Head of caudate nucleus (tissue), 42 donors: Measurements from ENCODE around the gene LDLRAD3.

Source experiments
- DNase-seq, 42 donors: peaks; one replicate each; pipeline versions ENCODE4 v3.0.0 to v3.0.0-alpha.2; 2020 to 2021; ENCODE audit warnings: mixed read lengths in 7 of 42
- intact Hi-C: fragments of 100-400 bp; cut with DNase I; formaldehyde crosslinking; loops from one replicate; pipeline ENCODE4 v1.15.0; 2022

The LDLRAD3 gene

GRCh38 chr11:35980686-35981390 is 37.0 kb downstream of the LDLRAD3 start:
- DNase-seq = no peak
- intact Hi-C loops = no loop called here

- intact Hi-C loops = no loop called here
- peak in 18 of 42 donors; percentile 10 to 55 (median 22) for DNase-seq
Measured at GRCh38 chr11:35981581-35981980, 37.7 kb downstream of the LDLRAD3 start.

- intact Hi-C loops = no loop called here
- no peak for DNase-seq
Measured at GRCh38 chr11:35982061-35982460, 38.2 kb downstream of the LDLRAD3 start.

- no peak for DNase-seq
- intact Hi-C loops = no loop called here
Measured at GRCh38 chr11:35983981-35984380, 40.1 kb downstream of the LDLRAD3 start.

- DNase-seq = no peak
Measured at GRCh38 chr11:35986947-35987346, 43.1 kb downstream of the LDLRAD3 start.

GRCh38 chr11:35990170-35990569 is 46.3 kb downstream of the LDLRAD3 start:
- intact Hi-C loops = no loop called here
- no peak for DNase-seq

More at GRCh38 chr11:35986947-35987346, 43.1 kb downstream of the LDLRAD3 start:
- intact Hi-C loops = no loop called here

- intact Hi-C loops = no loop called here
Measured at GRCh38 chr11:35990816-35991215, 47.0 kb downstream of the LDLRAD3 start.

GRCh38 chr11:35992548-35992947 is 48.7 kb downstream of the LDLRAD3 start:
- intact Hi-C loops = no loop called here
- DNase-seq = no peak

More at GRCh38 chr11:35990816-35991215, 47.0 kb downstream of the LDLRAD3 start:
- no peak for DNase-seq

- DNase-seq = no peak
- intact Hi-C loops = no loop called here
Measured at GRCh38 chr11:35994421-35994820, 50.6 kb downstream of the LDLRAD3 start.

- intact Hi-C loops = no loop called here
- no peak for DNase-seq
Measured at GRCh38 chr11:35995681-35996271, 51.9 kb downstream of the LDLRAD3 start.

GRCh38 chr11:35997902-35998520 is 54.1 kb downstream of the LDLRAD3 start:
- intact Hi-C loops = no loop called here
- no peak for DNase-seq

- DNase-seq = no peak
- intact Hi-C loops = no loop called here
Measured at GRCh38 chr11:35998634-35999033, 54.8 kb downstream of the LDLRAD3 start.

- no peak for DNase-seq
- intact Hi-C loops = no loop called here
Measured at GRCh38 chr11:36000616-36001190, 56.8 kb downstream of the LDLRAD3 start.

- DNase-seq = peak in 41 of 42 donors; percentile 13 to 86 (median 59)
- intact Hi-C loops = no loop called here
Measured at GRCh38 chr11:36002196-36002595, 58.3 kb downstream of the LDLRAD3 start.

- intact Hi-C loops = no loop called here
- no peak for DNase-seq
Measured at GRCh38 chr11:36002796-36003195, 58.9 kb downstream of the LDLRAD3 start.

GRCh38 chr11:36006556-36006955 is 62.7 kb downstream of the LDLRAD3 start:
- intact Hi-C loops = no loop called here
- no peak for DNase-seq

GRCh38 chr11:36007127-36007655 is 63.3 kb downstream of the LDLRAD3 start:
- no peak for DNase-seq
- intact Hi-C loops = no loop called here

- intact Hi-C loops = no loop called here
- DNase-seq = no peak
Measured at GRCh38 chr11:36008584-36008983, 64.7 kb downstream of the LDLRAD3 start.

GRCh38 chr11:36009473-36009872 is 65.6 kb downstream of the LDLRAD3 start:
- intact Hi-C loops = no loop called here
- DNase-seq = peak in 1 of 42 donors; percentile 34
